Measurements from ENCODE around the gene IL9. TPM values are rescaled to one million over a fixed set of nuclear protein-coding genes. Genes with fewer than 3 reads are reported as not detected.
A peak's percentile ranks its signal among the peaks of the same experiment; 100 is the strongest.

IL9 gene
- total and polyA plus RNA-seq, 10 of the 15 experiments (the other 5 are each of a cell fraction or from before 2014, with no cell fraction given) = not detected

DNA sequence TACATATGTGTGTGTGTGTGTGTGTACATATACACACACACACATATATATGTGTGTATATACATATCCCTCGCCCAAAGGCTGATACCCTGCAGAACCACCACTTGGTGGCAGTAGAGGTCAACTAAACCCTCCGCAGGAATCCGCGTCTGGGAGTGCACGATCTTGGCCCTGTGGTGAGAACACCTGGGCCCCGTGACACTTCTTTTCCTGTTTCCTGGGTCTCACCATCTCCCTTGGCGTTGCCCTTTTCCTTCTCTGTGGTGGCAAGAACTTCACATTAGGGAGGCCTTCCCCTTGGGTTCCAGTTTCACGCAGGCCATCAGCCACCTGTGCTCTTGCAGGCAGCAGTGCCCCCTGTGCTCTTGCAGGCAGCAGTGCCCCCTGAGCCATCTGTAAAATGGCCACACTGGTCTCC is 8.2 kb downstream of the IL9 start:
- Histone ChIP-seq H3K27me3 (replicated peaks in 1 of 2; ENCODE audit: control insufficient read depth in 2 of 2, insufficient read depth in 2 of 2, low read length in 1 of 2) (no peaks in the 10 kb centered on the region), H3K79me2 (ENCODE audit: control insufficient read depth, insufficient read depth, low read length) (no peaks in the 10 kb centered on the region), H4K20me1 (ENCODE audit: control insufficient read depth, insufficient read depth) (no peaks in the 10 kb centered on the region), H3K27ac (ENCODE audit: control insufficient read depth, insufficient read depth) (no peak overlapping the region), H3K4me3 (no peak overlapping the region), H3K9ac (ENCODE audit: control insufficient read depth, insufficient read depth, low read length) (no peak overlapping the region), H2AFZ (ENCODE audit: control insufficient read depth, low read depth, low read length) (no peak overlapping the region; the same call in 1 of the 2 replicates), H3K4me2 (ENCODE audit: control insufficient read depth, insufficient read depth) (no peak overlapping the region), H3K4me1 (ENCODE audit: control insufficient read depth, insufficient read depth, low read length) (no peaks in the 10 kb centered on the region), H3K36me3 (ENCODE audit: control insufficient read depth in 2 of 2, insufficient read depth in 2 of 2, low read length in 1 of 2) (no peaks in the 10 kb centered on the region), H3K9me3 (replicated peaks; ENCODE audit: control insufficient read depth, insufficient read depth, low read length) (no peaks in the 10 kb centered on the region)
- CTCF ChIA-PET = interaction anchor here (0.9 to 1.8 kb wide), 3 partner anchors 11 to 176 kb away, joined by 3 to 4 read pairs (median 3); no protein-coding TSS in a partner anchor
- DNase-seq (ENCODE audit: low read depth, low spot score) = peak; percentile 25
- under 1% methylated on average over 8 of the region's 8 CpGs for WGBS (ENCODE audit: insufficient coverage, insufficient replicate concordance, low lambda C conversion rate, missing lambda C conversion rate)
- in situ Hi-C loops (cut with MboI) = loop anchor here (5.0 kb wide), 2 partner anchors 190 to 325 kb away; no protein-coding TSS in a partner anchor
- SMC1A ChIA-PET (ENCODE audit: uncharacterized antibody, unreplicated experiment) = interaction anchor here (1.0 to 1.8 kb wide), 3 partner anchors 176 to 362 kb away, joined by 3 to 6 read pairs (median 3); no protein-coding TSS in a partner anchor
- ATAC-seq = peak; percentile 98
- peak; percentile 88 for FAIRE-seq
- no TSS peak for BruUV-seq (replicated peaks)
- RAD21 ChIA-PET (ENCODE audit: unreplicated experiment) = no interaction called here
- POLR2A ChIA-PET = no interaction called here
- intact Hi-C loops (cut with micrococcal nuclease; ENCODE audit: unreplicated experiment) = loop anchor here (1.0 to 5.0 kb wide), 6 partner anchors 60 to 538 kb away; no protein-coding TSS in a partner anchor
- TF ChIP-seq TCF12 (IDR thresholded peaks at IDR 0.05; ENCODE audit: low read depth, low read length) (0 out of 2 replicates have a peak, but pooled peaks have one; percentile 41), BHLHE40 (IDR thresholded peaks at IDR 0.05; ENCODE audit: borderline replicate concordance in 1 of 2, low read depth in 2 of 2, low read length in 1 of 2) (peak in 1 of 2 experiments; percentile 33; a peak in 1 of 4 replicates), CTCF (IDR thresholded peaks at IDR 0.05 in 2 of 3, conservative IDR thresholded peaks at IDR 0.05 in 1 of 3; ENCODE audit: control insufficient read depth in 2 of 3, extremely low read depth in 1 of 3, insufficient read depth in 1 of 3, low read depth in 3 of 3, low read length in 3 of 3) (peak; percentile 72 to 78 (median 74)), MTA2 (IDR thresholded peaks at IDR 0.05; ENCODE audit: low read depth) (no peak), ZBTB4 (CRISPR knock-in tag; IDR thresholded peaks at IDR 0.05) (no peak), ATF7 (IDR thresholded peaks at IDR 0.05; ENCODE audit: low read depth) (no peak), CUX1 (IDR thresholded peaks at IDR 0.05; ENCODE audit: insufficient replicate concordance, low read depth, low read length) (no peak), RAD21 (IDR thresholded peaks at IDR 0.05; ENCODE audit: insufficient read depth, low read depth, low read length) (peak; percentile 85), ZBED1 (IDR thresholded peaks at IDR 0.05; ENCODE audit: borderline replicate concordance) (no peak), ESRRA (IDR thresholded peaks at IDR 0.05; ENCODE audit: low read length) (no peak), STAT3 (IDR thresholded peaks at IDR 0.05; ENCODE audit: low read depth, low read length) (no peak), NFXL1 (IDR thresholded peaks at IDR 0.05; ENCODE audit: borderline replicate concordance) (no peak), RUNX3 (IDR thresholded peaks at IDR 0.05; ENCODE audit: low read length) (no peak), SMC3 (IDR thresholded peaks at IDR 0.05; ENCODE audit: borderline replicate concordance, low read length) (peak; percentile 68; the same call in 1 of the 2 replicates)
